GM18873 (cell line): ENCODE measurements around the gene KLHL40.

Experiments
- ATAC-seq: cut with Tn5 transposase; IDR thresholded peaks from one replicate; pipeline ENCODE4 v1.9.1; 2021; ENCODE audit warnings: mild to moderate bottlenecking, moderate library complexity, moderate number of reproducible peaks; ENCODE audit not compliant: unreplicated experiment, low FRiP score

KLHL40 gene

DNA sequence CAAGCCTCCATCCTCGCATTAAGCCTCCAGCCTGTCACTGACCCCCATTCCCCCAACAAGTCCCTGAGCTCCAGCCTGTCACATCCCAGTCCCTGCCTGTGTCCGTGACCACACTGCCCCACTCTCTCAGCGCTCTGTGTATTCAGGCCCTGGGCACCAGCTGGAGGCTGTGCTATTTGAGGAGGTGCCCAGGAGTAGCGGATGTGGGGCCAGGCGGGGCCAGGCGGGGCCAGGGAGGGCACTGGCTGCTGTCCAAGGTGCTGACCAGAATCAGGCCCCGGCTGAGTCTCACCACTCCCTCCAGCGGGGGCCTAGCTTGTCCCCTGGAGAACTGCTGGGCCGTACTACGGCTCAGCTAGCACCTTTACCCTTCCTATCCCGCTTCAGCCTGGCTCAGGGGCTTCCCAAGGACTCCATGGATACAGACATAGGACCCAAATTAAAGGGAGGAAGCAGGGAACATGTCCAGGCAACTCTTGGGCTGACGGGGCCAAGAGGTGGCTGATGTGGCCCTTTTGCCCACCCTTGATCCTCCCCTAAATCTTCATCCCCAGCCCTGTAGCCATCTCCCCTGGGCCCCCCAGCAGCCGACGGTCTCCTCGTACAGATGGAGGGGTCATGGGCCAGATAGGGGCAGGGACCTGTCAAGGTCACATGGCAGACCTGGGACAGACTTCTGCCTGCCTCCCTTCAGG is 16.2 kb downstream of the KLHL40 start:
- ATAC-seq = no peak

DNA sequence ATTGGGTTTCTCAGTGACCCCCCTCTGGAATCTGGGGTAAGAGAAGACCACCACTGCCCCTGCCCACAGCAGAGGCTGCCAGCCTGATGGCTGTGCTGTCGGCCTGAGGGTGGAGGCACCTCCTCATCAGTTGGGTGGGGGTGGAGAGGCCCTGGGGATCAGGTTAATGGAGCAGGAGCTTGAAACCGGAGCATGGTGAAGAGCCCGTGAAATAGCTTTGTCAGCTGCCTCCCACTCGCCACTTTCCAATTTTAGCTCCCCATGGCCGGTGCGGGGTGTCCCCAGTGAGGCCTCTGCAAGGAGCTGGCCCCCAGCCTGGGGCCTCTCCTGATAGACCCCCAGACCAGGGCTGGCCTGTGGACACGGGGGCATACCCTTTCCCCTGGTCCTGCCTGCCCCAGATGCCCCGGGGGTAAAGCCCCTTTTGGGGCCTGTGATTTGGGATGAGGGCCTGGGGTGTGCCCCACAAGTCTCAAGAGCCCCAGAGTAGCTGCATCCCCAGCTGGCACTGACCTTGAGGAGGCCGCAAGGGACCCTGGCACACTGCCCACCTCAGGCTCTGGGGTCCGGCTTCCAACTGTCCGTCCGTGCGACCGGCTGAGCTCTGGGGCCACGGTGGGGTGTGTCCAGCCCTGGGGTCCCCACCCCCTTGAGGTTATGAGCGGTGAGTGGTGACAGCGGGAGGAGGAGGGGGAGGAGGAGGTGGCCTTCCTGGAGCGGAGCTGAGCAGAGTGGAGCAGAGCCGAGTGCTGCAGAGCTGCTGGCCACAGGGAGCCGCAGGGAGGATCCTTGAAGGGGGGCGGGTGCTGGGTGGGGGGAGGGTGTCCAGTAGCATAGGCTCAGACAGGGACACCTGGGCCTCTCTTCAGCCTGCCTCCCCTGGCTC is 17.0 kb downstream of the KLHL40 start, which contains the start of gene HHATL:
Gene HHATL, minus strand, starts transcription at position 733 of the 886 bp plus-strand sequence. CDS start 1,972 bp downstream, outside the sequence.
- no peak for ATAC-seq

DNA sequence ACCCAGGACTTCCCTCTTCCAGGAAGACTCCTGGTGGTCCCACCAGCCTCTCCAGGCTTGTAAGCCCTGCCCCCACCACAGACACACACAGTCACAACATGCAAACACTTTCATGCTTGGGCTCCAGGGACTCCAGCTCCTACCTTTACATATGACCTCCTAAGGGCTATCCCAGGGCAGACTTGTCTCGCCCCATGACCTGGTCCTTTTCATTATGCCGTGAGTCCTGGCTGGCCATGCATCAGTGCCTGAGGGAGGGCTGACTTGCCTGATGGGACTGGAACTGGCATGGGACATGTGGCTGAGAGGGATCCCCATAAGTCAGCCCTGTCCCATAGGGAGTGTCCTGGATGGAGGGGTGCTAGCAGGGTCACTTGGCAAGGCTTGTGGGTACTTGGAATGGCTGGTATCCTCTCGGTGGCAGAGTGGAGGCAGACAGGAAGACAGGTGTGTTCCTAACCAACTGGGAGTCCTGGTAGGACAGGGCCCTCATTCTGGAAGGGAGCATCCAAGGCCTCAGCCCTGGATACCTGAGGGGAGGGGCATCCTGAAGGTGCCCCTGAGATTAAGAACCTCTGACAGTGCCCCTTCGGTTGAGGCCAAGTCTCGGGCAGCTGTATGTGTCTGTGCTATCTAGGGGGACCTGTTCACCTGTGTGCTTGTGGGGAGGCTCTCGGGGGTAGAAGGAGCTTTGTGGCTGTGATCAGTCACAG is 17.8 kb downstream of the KLHL40 start:
- ATAC-seq = no peak

DNA sequence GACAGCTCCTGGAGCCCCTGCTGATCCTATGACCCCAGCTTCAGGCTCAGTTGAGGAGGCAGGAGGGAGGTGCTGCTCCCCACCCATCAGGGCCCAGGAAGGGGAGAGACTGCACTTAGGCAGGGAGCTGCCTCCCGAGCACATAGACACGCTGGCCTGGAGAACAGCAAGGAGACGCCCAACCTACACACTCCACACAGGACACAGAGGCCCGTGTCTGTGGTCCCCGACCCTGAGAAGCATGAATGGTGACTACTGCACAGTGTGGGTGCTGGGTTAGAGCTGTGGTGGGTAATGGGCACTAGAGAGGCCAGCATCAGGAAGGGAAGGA is 18.3 kb downstream of the KLHL40 start:
- ATAC-seq = no peak

DNA sequence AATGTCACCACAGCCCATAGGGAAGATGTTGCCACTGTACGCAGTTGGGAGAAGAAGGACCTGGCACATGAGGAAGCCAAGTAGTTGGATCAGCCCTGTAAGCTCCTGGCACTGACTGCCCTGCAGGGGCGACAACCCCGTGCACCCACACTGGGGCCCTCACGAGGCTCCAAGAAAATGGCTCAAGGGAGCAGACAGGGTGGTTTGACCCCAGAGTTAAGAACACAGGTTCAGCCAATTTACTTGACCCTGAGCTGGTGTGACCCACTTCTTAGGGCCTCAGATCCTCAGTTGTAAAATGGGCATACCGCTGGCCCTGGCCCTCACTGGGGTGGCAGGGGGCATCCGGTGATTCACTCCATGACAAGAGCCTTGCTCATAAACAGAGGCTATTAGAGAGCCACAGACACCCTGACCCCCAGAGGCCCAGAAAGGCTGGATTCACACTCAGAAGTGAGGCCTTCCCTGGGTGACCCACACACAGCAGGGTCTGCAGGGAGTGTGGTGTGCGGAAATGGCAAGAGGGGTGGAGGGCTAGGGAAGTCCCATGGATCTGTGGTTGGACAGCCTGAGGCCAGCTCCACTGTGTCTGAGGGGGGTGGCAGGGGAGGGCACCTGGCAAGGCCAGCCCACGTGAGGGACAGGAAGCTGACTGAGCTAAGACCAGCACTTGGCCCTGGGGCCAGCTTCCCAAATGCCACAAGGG is 19.0 kb downstream of the KLHL40 start:
- ATAC-seq = no peak

DNA sequence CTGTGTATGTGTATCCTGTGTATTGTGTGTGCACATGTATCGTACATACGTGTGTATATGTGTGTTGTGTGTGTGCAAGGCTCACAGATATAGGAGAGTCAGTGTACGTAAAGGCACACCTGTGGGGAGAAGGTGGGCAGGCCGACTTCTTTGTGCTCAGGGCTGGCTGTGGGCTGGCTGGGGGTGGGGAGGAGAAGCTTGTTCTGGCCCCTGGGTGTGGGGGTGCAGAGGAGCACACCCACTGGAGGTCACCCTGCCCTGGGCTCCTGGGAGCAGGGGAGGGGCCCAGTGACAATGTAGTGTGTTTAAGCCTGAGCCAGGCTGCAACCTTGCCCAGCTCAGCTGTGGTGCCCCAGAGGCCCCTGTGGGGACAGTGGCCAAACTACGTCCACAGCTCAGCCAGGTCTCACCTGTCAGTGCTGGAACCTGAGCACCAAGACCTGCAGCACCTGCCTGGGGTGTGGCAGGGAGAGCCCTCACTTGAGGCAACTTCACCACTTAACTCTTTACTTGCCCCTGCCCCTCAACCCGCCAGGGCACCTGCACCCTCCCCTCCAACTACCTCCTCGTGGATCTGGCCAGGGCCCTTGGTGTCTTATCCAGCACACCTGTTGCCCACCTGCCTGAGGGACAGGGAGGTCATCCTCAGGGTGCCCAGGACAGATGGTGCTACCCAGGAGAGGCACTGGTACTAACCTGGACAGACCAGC is 19.9 kb downstream of the KLHL40 start:
- ATAC-seq = no peak

DNA sequence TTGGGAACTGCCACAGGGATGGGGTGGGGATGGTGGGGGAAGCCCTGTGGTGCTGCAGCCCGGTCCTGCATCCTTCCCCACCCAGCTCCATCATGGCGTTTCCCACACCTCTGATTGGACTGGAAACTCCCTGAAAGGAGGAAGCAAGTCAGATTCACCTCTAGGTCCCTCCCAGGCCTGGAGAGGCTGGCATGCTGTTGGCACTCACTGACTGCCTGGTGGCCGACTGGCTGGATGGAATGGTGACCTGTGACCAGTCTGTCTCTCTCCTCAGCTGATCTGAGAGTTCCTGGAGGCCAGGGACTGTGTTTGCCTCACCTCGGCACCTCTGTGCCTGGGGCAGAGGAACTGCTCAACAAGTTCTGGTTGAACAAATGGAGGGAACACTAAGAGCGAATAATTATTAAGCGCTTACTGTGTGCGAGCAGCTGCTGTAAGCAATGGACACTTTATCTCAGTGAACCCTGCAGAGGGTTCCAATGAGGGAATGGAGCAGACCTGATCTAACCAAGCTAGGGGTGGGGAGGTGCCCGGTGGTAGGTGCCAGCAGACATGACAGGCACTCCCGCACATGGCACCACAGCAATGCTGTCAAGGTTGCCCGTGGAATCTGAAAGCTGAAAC is 20.7 kb downstream of the KLHL40 start:
- ATAC-seq = no peak

DNA sequence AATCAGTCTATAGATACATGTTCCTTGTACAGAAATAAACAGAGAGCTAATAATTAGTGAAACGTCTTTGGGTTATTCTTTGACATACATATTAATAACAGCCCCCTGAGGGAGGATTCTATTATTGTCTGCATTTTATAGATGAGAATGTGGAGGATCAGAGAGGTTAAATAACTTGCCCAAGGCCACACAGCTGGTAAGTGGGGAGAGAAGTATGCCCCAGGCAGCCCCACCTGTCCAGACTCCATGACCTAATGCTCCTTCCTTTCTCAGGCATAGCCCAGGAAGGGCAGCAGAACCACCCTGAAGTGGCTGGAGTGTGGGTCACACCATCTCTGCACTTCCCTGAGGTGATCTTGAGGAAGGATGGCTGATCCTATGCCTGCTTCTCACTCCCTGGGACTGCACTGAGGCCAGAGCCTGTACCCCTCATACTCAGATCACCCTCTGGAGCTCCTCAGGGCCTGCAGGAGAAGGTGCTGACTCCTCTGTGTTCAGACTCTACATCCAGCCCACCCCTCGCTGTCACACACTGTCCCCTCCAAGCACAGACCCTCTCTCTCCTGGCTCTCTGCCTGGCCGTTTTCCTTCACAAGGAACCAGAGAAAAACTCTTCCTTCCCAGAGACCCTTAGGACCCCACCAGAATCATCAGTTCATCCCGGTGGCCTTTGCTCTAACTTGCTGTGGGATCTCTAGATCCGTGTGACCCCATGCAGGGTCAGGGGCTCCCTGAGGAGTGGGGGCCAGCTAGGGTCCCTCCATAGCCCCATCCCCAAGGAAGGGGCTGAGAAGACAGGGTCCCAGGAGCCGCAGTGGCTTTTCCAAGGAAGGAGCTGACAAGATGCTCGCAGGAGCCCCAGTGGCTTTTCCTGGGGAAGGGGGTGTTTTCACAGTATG is 21.6 kb downstream of the KLHL40 start:
- no peak for ATAC-seq

DNA sequence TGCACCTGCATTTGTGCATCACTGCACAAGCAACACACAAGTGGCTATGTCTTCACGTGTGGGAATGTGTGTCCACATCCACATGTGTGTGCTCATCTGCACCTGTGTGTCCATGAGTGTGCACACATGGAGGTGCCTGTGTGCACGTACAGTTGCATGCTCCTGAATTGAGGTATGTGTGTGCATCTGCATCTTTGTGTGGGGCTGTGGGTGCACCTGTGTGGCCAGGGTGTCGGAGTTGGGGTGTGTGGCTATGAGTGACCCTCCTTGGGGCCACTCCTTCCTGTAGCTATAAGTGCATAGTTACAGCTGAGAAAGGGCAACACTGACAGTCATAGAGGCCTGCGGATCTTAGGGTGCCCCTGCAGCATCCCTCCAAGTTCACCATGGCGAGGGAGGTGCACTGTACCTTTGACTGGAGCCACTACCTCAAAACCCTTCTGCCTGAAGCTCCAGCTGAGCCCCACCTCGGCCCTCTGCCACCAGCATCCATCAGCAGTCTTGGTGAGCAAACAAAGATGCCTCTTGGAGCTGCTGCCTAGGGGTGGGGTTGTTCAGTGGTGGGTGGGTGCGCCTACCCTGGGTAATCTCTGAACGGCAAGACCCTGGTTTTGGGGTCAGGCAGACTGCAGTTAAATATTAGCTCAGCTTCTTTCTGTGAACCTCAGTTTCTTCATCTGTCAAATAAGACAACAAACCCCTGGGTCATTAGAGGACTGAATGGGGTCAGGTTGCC is 22.5 kb downstream of the KLHL40 start:
- ATAC-seq = no peak

DNA sequence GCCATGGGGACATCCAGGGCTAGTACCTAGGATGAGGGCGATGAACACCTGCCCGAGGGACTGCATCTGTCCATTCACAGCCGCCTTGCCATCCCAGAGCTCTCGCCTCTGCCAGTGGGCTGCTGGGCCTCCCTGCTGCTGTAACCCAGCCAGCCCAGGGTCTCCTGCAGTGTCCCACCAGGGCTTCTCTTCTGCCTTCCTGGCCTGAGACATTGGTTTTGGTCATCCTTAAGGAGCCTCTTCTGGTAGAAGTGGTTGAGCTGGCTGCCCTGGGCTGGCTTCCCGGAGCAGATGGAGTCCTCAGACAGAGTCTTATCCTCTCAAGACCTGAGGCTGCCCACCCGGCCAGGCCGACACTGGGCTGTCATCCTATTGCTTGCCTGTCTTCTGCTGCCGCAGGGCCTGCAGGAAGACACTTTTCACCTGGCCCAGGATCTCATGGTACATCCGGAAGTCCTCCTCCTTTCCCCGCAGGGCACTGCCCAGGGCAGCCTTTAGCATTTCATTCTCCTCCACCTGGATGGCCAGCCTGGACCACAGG is 23.3 kb downstream of the KLHL40 start:
- no peak for ATAC-seq

DNA sequence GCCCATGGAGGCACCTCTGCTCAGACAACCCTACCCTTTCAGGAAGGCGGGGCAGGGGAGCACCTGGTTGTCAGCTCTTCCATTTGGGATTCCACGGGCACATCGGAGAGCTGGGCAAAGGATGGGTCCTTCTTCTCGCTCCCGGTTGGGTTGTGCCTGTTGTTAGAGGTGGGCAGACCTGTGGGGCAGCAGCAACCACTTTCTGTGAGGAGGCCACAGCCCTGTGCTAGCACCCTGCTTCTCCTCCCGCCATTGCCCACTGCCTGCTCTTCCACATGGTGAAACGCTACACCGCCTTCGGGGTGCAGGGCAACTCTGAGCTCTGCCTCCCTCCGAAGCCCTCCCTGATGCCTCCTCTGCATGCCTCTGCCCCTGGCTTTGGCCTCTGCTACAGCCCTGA is 24.3 kb downstream of the KLHL40 start:
- no peak for ATAC-seq

DNA sequence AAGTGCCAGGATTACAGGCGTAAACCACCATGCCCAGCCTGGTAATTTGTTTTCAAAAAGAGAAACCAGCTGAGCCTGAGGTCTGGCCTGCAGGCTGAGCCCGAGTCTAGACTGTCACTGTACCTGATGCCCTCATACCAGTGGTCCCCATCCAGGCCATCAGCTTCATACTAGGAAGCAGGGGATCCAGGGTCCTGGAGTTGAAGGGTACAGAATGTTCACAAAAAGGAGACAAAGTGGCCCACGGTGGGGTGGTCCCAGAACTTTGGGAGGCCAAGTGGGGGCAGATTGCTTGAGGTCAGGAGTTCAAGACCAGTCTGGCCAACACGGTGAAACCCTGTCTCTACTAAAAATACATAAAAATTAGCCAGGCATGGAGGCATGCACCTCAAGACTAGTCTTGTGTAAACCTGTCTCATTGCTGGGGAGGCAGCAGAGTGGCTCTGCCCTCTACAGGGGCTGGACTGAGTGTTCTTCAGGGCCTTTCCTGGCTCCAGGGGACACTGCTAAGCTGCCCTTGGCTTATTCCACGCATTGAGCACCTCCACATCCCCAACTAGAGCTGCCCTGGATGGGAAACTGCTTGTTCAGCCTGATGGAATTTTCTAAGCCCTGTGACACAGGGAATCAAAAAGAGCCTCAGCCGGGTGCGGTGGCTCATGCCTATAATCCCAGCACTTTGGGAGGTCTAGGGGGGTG is 25.1 kb downstream of the KLHL40 start:
- no peak for ATAC-seq

DNA sequence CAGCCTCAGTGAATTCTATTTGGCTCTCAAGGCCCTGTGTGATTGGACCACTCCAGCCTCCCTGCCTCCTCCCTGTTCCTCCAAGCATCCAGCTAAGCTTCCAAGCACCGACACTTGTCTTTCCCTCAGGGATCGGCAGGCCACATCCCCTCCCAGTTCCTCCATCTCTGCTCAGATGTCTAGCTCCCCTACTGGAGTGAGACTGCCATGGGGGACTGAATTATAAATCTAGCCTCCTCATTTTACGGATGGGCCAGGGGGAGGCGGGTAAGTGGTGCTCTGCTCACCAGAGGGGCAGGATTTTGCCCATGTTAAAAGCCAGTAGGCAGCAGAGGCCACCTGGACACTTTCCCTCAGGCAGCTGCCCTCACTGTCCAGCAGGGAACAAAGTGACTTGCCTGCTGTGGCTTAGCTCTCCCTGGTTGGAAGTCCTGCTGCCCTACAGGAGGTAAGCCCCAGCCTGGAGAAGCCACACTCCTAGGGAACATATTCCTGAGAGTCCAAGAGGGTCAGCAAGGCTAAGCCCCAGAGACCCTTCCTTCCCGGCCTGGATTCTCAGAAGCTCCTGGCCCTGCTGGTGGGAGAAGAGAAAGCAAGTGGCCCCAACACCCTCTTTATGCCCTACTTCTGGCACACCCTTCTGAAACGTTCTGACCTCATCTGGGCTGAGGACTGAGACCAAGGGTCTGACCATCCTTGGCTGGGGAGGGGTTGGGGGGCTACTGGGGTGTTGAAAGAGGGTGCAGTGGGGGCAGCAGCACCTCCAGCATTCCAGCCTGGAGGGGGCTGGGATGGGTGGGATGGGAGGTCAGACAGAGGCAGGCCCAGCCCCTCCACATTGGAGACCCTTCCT is 26.4 kb downstream of the KLHL40 start:
- ATAC-seq = no peak

DNA sequence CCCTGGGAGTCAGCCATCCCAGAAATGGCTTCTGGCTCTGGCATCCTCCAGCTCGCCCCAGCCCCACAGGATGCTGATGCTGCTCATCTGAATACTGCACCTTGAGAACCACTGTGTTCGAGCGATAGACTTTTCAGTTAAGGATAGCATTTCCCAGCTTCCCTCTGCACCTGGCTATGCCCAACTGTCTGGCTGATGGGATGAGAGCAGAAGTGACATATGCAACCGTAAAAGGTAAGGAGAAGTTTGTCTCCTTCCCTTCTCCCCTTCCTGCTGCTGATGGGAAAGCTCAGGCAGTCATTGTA is 27.0 kb downstream of the KLHL40 start:
- ATAC-seq = no peak

DNA sequence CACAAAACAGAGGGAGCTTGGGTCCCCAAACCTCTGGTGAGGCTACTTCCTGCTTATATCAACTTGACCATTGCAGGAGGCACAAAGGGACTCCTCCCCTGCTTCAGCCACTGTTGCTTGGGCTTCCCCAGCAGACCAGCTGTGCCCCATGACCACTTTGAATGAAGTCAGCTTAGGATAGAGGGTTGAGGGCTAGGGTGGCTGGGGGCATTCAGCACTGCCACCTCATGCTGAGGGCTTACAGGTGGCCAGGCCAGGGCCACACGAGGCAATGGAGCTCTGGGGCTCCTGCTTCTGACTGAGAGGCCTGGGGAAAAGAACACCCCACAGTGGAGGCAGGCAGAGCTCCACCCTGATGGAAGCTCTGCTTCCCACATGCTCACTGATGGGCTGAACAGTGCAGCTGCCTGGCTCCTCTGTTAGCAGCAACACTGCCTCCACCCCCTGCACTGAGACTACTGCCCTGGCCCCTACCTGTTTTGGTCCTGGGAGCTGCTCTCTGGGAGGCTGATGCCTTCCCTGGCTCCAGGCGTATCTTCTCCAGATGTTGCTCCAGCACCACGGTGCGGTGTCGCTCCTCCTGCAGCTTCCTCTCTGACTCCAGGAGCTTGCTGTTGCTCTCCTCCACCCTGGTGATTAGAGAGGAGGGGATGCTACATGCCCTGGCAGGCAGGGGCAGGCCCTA is 27.5 kb downstream of the KLHL40 start:
- no peak for ATAC-seq

DNA sequence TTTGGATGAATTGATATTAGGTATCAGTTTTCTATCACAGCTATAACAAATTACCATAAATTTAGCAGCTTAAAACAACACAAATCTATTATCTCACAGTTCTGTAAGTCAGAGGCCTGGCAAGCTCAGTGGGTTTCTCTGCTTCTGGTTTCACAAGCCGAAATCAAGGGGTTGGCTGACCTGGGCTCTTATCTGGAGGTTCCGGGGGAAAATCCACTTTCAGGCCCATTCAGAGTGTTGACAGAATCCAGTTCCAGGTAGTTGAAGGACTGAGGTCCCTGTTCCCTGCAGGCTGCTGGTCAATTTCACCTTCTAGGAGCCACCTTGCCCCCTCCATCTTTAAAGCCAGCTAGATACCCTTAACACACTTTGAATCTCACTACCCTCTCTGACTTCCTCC is 28.4 kb downstream of the KLHL40 start:
- ATAC-seq = no peak
